Measurements from ENCODE around the gene TAS2R4.
"Not testable (repeated sequence)": the region's sequence is repeated elsewhere in the genome, so short reads cannot be mapped to it uniquely, and the experiment has no call there.

The TAS2R4 gene, protein sequence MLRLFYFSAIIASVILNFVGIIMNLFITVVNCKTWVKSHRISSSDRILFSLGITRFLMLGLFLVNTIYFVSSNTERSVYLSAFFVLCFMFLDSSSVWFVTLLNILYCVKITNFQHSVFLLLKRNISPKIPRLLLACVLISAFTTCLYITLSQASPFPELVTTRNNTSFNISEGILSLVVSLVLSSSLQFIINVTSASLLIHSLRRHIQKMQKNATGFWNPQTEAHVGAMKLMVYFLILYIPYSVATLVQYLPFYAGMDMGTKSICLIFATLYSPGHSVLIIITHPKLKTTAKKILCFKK

DNA sequence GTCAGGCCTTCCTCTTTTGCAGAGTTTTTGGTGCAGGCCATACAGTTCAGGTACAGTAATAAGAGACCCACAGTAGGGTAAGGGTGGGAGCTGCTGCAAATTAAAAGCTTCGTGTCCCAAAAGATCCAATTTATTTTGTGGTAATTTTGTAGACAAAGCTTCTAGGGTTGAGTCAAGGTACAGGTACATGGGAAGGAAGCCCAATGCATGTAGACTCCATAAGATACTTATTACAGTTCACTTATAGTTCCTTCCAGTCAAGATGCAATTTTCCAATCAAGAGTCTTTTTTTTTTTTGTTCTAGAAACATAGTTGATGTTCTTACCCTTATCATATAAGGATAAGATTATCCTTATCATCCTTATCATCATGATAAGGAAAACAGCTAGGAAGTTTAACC is at the start of gene TAS2R4:
Gene TAS2R4, plus strand, starts transcription at position 301 of the 400 bp plus-strand sequence. CDS start 1,815 bp downstream, outside the sequence.
- no peak for DNase-seq

DNA sequence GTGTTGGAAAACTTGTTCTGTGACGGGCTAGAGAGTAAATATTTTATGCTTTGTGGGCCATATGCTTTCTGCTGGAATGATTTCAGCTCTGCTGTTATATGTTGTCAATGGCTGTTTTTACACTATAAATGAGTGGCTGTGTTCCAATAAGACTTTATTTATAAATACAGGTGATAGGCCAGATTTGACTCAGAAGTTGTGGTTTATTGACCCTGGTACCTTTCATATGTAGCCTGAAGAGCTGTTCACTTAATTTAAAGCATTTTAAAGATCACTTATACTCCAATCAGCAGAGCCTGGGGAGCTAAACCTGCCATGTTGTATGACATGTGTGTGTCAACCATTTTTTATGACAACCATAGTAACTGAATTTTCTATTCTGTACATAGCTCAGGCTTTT is 47.5 kb upstream of the TAS2R4 start:
- DNase-seq, result no peak

DNA sequence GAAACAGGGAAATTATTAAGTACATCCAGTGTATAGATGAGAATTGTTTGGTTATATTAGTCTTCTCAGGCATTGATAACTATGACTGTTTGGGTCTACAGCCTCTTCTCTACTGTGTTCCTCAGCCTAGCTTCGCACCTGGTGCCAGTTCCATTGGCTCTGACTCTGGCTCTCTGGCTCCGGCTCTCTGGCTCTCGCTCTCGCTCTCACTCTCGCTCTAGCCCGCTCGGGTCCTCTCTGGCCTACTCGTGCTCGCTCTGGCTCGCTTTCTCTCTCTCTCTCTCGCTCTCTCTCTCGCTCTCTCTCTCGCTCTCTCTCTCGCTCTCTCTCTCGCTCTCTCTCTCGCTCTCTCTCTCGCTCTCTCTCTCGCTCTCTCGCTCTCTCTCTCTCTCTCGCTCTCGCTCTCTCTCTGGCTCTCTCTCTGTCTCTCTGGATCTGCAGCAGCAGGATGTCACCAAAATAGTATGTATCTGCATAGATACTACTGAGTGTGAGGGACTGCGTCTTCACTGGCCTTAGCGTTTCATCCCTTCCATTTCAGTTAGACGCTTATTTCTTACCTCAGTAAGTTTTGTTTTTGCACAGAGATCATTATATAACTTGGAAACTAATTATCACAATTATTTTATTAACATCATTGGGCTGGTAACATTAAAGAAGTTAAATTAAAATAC is 44.9 kb upstream of the TAS2R4 start:
- no peak for DNase-seq

DNA sequence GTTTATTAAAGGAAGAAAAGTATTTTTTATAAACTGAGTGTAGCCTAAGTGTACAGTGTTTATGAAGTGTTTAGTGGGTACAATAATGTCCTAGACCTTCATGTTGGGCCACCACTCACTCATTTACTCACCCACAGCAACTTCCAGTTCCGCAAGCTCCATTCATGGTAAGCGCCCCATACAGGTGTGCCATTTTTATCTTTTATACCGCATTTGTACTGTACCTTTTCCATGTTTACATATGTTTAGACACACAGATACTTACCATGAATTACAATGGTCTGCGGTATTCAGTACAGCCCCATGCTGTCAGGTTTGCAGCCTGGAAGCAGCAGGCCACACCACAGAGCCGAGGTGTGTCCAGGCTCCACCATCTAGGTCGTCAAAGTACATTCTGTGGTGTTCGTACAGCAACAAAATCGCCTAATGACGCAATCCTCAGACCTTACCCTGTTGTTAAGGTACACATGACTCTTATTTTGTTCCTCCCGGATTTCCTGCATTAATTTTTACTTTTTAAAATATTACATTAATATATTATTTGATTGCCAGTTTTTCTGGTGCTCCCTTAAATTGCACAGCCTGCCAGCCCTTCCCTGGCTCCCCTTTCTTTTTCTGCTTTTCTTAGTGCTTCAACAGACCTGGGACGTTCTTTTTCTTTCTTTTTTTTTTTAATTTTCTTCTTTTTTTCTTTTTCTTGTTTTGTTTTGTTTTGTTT is 39.2 kb upstream of the TAS2R4 start:
- peak in 1 of 2 experiments; percentile 9 for DNase-seq

DNA sequence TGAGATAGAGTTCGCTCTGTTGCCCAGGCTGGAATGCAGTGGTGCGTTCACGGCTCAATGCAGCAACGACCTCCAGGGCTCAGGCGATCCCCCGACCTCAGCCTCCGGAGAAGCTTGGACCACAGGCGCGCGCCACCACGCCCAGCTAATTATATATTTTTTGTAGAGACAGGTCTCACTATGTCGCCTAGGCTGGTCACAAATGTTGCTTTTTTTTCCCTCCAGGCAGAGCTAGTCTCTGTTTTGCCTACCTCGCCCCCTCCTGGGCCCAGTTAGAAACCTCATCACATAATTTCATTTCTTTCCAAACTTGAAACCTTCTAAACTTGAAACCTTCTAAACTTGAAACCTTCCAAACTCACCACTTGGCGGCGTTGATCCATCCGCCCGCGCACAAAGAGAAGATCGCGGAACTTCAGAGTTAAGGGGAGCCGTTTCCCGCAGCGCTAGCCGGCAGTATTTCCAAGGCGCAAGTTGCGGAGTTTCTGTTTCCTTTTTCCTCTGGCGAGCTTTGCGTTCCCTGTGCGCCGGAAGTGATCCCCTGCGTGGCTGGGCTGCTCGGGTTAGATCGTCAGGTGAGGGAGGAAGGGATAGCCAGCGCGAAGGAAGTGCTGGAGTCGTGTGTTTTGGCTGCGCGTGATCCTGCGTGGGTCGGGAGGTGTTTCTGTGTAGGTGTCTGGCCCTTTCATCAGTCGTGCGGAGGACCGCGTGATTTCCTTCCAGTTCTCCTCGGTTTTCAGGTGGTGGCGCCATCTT is 38.5 kb upstream of the TAS2R4 start, which contains the start of gene SSBP1:
Gene SSBP1, plus strand, starts transcription at position 523 of the 756 bp plus-strand sequence. CDS start 809 bp downstream, outside the sequence.
- DNase-seq, result peak; percentile 99

DNA sequence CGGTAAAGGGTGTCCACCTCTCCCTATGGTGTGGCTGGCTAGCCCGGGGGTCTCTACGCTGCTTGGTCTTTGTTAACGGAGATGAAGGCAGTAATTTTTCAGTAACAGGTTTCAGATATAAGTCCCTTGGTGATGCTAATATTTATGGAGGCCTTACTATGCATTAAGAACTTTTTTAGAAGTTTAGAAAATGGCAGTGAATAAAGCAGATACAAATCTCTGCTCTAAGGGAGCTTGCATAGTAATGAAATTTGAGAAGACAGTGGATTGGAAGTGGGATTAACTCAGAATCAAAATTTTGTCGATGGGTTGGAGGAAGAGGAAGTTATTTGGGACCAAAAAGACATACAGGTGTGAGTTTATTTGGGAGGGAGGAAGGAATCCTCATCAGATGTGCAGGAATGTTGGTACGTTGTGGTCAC is 37.9 kb upstream of the TAS2R4 start:
- DNase-seq, result no peak

DNA sequence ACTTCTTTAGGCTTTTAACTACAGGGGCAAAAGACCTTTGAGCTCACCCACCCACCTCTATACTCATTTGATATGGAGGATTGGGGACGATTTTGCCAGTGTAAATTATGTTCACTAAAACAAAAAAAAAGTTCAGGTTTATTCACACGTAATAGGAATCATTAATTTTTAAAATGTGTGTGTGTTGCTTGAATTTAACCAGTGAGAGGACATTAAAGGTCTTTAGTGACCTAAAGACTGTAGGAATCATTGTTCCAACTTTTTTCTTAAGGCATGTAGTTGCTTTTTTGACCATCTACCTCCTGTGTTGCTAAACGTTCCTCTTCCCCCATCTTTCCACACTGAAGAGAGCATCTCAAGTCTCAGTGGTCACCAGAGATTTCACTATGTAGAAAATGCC is 37.2 kb upstream of the TAS2R4 start:
- no peak for DNase-seq

DNA sequence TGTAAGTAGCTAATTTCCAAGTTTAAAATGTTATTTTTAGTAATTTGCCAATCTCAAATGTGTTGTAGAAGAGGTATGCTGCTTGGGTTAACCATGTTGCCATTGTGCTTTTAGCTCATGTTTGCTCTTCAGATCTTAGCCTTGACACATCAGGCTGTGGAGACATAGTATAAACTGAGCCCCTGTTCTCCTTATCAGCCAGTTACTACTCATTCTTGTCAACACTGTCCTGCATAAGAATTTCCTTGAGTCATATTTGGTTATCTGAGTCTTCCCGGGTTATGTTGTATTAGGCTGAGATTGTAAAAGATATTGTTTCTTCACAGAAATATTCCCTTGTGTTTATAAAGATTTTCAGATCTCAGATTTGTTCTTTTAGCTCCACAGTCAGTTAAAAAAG is 34.2 kb upstream of the TAS2R4 start:
- DNase-seq, result no peak

DNA sequence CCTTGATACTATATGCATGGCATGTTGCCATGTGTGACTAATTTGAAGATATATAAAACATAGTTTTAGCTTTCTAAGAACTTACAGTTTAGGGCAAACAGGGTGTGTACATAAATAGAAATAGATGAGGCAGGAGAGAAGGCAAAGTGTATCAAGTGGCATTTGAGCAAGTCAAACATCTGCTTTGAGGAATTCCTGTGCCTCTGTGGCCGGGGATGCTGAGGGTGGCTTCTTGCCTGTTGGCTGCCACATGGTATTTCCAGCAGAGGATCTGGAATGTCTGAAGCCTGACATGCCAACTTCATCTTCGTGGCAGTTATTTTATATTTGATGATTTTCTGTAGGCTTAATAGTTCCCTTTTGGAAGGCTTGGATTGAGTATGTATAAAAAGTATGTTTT is 32.3 kb upstream of the TAS2R4 start:
- no peak for DNase-seq

DNA sequence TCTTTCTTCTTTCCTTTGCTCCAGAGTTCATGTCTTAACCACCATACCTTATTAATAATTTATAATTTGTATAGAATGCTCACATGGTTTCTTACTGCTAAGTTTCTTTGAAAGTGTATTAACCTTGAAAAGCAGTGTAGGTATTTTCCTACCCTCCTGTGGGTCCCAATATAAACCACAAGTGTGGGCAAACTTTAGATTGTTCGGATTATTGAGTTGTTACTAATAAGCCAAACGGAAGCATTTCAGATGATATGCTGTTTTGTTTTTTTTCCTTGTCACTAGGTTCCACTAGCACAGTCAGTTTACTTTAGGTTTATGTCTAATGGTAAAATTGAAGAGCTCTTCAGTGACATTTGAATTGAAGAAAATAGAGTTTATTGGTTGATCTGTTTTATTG is 28.1 kb upstream of the TAS2R4 start:
- DNase-seq, result no peak

DNA sequence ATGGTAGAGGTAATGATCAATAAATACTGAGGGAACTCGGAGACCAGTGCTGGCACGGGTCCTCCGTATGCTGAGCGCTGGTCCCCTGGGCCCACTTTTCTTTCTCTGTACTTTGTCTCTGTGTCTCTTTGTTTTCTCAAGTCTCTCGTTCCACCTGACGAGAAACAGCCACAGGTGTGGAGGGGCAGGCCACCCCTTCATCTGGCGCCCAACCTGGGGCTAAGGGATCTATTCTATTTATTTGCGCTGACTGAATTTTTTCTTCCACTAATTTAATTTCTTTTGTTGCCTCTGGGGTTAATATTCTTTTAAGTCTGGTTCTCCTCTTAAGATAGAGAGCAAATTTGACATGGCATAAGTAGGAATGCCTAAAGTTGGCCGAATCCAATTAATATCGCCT is 24.6 kb upstream of the TAS2R4 start:
- not testable (repeated sequence) for DNase-seq

DNA sequence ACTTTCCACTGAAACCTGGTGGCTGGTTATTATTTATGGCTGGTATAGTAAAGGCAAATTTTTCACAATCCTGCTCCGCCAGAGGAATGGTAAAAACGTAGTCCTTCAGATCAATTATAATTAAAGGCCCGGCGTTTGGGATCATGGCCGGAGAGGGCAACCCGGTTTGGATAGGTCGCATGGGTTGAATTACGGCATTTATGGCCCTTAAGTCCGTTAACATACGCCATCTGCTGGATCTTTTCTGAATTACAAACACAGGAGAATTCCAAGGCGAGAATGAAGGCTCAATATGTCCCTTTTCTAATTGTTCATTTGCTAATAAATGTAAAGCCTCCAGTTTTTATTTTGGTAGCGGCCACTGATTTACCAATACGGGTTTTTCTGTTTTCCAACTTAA is 23.8 kb upstream of the TAS2R4 start:
- DNase-seq, result peak in 1 of 2 experiments; percentile 13

DNA sequence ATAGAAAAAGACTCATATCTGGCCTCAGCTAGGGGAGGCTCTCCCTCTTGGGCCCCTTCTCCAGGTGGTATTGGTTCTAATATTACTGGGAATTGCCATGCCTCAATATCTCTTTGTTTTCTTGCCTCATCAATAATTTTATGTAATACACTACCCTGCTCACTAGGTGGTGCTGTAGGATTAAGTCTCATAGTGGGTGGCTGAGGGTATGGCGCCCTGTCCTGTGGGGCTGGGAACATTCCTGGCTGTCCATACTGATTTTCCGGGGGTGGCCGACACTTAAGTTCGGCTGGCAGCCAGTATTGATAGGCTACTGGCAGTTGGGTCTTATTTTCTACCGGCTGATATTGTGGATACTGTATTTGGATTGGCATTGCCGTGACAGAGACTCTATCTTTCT is 21.5 kb upstream of the TAS2R4 start:
- peak; percentile 51 to 62 for DNase-seq

DNA sequence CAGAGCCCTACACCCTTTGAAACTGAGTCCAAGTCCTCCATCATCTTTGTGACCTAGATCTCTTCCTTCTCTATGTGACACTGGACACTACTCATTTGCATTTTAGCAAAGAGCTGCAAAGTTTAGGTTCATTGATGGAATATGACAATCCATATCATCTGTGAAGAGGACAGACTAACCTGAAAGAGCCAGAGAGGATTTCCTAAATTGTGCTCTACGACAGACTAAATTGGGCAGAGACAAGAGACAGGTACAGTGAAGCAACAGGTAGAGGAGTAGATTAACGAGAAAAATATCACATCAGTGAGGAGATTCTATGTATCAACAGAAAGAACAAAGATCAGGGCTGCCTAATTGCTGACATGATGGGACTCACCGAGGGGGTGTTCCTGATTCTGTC is 12.7 kb upstream of the TAS2R4 start, which contains the start of gene TAS2R3:
Gene TAS2R3, plus strand, starts transcription at position 301 of the 400 bp plus-strand sequence. Its CDS starts 62 bp downstream, at position 363.
- no peak for DNase-seq

DNA sequence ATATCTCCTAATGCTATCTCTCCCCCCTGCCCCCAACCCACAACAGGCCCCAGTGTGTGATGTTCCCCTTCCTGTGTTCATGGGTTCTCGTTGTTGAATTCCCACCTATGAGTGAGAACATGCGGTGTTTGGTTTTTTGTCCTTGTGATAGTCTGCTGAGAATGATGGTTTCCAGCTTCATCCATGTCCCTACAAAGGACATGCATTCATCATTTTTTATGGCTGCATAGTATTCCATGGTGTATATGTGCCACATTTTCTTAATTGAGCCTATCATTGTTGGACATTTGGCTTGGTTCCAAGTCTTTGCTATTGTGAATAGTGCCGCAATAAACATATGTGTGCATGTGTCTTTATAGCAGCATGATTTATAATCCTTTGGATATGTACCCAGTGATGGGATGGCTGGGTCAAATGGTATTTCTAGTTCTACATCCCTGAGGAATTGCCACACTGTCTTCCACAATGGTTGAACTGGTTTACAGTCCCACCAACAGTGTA is 6.3 kb upstream of the TAS2R4 start:
- not testable (repeated sequence) for DNase-seq

DNA sequence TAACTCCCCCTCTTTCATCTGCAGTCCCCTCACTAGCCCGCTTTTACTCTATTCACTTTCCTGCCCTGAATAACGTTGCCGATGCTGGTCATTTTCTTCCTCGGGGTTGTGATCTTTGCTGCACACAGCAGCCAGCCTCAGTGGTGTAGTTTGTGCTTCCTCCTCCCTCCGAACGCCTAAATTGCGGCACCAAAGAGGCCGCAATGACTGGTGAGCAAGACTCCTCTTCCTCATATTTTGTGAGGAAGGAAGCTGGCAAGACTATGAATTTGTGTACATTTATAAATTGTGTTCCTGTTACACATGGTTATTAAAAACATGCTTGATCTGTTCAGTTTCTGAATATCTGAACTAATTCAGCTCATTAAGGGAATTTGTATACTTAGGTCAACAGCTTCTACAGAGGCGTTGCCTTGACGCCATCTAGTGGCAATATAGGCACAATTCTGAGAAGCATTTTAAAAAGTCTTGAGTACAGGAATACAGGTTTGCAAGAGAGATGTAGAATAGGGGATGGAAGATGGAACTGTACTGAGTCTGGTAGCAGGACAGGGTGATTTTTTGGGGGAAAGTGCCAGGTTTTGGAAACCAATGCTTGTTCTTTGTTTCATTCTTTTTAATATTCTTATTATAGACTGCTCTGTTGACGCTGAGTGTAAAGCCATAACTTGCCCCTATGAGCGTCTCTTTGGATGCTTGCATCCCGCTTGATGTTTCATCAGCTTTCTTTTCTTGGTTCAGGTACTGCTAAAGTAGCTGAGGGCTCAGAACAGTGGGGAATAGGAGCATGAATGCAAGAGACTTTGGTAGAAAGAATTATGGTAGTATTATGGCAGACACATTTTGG is 9.5 kb downstream of the TAS2R4 start:
- DNase-seq, result peak; percentile 73 to 81

DNA sequence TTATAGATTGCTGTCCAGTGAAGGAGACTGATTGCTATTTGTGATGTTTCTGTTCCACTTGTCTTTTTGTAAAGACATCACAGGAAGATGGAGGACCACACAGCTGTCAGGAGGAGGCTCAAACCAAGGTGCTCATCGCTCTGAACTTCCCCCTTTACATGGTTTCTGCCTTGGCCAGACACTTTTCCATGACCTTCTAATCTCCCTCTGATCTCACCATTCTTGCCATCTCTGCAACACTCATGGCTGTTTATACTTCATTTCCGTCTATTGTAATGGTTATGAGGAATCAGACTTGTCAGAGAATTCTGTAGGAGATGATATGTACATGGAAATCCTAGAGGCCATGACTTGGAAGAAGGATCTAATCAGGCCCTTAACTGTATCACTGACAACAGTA is 11.8 kb downstream of the TAS2R4 start:
- no peak for DNase-seq

DNA sequence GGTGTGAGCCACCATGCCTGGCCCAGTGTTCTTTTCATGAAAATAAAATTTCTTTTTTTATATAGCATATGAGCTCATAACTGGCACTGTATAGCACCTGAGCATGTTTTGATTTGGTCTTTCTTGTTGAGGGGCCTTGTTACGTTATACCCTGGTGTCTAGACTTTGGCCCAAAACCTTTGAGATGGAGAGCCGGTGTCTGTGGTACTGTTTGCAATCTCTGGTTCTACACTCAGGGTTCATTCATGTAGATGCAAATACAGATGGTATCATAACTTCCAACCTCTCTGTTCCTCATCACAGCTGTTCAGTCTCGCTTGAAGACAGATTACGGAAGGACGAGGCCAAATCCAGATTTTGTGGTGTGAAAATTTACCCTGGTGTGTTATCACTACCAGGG is 13.4 kb downstream of the TAS2R4 start, which contains the start of gene TAS2R5:
Gene TAS2R5, plus strand, starts transcription at position 301 of the 400 bp plus-strand sequence. CDS start 145 bp downstream, outside the sequence.
- no peak for DNase-seq

DNA sequence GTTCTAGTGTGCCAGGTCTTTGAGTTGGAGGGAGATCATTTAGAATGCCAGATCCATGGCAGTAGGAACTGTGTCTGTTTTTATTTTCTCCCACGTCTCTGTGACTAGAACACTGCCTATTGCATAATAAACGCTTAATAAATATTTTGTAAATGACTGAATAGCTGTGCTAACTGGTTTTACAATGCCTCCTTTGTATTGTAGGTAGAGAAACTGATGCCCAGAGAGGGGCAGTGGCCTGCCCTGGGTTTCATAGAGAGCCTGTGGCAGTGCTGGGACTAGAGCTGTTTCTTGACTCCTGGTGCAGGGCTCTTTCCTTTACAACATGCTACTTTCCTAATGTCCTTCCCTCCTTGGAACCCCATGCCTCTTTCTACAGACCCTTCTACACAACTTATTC is 16.1 kb downstream of the TAS2R4 start:
- DNase-seq, result no peak

DNA sequence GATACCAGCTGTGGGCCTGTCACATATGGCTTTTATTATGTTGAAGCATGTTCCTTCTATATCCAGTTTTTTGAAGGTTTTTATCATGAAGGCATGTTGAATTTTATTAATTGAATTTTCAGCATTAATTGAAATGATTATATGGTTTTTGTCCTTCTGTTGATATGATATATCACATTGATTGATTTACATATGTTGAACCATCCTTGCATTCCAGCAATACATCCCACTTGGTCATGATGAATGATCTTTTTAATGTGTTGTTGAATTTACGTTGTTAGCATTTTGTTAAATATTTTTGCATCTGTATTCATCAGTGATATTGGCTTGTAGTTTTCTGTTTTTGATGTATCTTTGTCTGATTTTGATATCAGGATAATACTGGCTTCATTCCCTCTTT is 43.6 kb downstream of the TAS2R4 start:
- no peak for DNase-seq

DNA sequence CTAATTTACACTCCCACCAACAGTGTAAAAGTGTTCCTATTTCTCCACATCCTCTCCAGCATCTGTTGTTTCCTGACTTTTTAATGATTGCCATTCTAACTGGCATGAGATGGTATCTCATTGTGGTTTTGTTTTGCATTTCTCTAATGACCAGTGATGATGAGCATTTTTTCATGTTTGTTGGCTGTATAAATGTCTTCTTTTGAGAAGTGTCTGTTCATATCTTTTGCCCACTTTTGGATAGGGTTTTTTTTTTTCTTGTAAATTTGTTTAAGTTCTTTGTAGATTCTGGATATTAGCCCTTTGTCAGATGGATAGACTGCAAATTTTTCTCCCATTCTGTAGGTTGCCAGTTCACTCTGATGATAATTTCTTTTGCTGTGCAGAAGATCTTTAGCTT is 46.0 kb downstream of the TAS2R4 start:
- not testable (repeated sequence) for DNase-seq
